ENCODE data around the gene AP4E1.

The AP4E1 gene

GRCh38 chr15:50979041-50979440 lies 70.6 kb downstream of the AP4E1 start:
- peaks cover 21% of the 10 kb centered on the region; the same call in 1 of the 2 replicates for H3K36me3 ChIP-seq (ENCODE audit: insufficient read depth, low read length)
- H2AFZ ChIP-seq (ENCODE audit: low read length): no peak overlapping the region

GRCh38 chr15:50993598-50993997 lies 85.1 kb downstream of the AP4E1 start:
- Histone ChIP-seq H3F3A (ENCODE audit: low read depth) (no peaks in the 10 kb centered on the region), H3K9me2 (replicated peaks; ENCODE audit: low read depth, low read length) (no peaks in the 10 kb centered on the region), H3K4me3 (ENCODE audit: low read length, poor library complexity, severe bottlenecking) (no peak overlapping the region), H3K27me3 (ENCODE audit: insufficient read depth, low read length, poor library complexity, severe bottlenecking) (no peaks in the 10 kb centered on the region), H3K9me3 (ENCODE audit: insufficient read depth, low read depth, low read length) (no peaks in the 10 kb centered on the region), H3K9ac (ENCODE audit: low read depth, low read length, poor library complexity, severe bottlenecking) (no peak overlapping the region), H4K20me1 (ENCODE audit: insufficient read depth, low read length, poor library complexity, severe bottlenecking) (no peaks in the 10 kb centered on the region), H2AFZ (ENCODE audit: low read length) (no peak overlapping the region), H3K4me1 (ENCODE audit: insufficient read depth, low read length, poor library complexity, severe bottlenecking) (no peaks in the 10 kb centered on the region), H3K79me2 (ENCODE audit: insufficient read depth, low read length) (no peaks in the 10 kb centered on the region), H3K36me3 (ENCODE audit: insufficient read depth, low read length) (peaks cover 41% of the 10 kb centered on the region; the same call in 1 of the 2 replicates), H3K4me2 (ENCODE audit: low read depth, low read length, poor library complexity, severe bottlenecking) (no peak overlapping the region)
- TF ChIP-seq, protein P1, sequence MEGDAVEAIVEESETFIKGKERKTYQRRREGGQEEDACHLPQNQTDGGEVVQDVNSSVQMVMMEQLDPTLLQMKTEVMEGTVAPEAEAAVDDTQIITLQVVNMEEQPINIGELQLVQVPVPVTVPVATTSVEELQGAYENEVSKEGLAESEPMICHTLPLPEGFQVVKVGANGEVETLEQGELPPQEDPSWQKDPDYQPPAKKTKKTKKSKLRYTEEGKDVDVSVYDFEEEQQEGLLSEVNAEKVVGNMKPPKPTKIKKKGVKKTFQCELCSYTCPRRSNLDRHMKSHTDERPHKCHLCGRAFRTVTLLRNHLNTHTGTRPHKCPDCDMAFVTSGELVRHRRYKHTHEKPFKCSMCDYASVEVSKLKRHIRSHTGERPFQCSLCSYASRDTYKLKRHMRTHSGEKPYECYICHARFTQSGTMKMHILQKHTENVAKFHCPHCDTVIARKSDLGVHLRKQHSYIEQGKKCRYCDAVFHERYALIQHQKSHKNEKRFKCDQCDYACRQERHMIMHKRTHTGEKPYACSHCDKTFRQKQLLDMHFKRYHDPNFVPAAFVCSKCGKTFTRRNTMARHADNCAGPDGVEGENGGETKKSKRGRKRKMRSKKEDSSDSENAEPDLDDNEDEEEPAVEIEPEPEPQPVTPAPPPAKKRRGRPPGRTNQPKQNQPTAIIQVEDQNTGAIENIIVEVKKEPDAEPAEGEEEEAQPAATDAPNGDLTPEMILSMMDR (conservative IDR thresholded peaks at IDR 0.05; ENCODE audit: low read length): no peak
- no peak for TF ChIP-seq EZH2phosphoT487 (IDR thresholded peaks at IDR 0.05; ENCODE audit: borderline replicate concordance)

More at GRCh38 chr15:50979041-50979440, 70.6 kb downstream of the AP4E1 start:
- no peaks in the 10 kb centered on the region for H3K9me3 ChIP-seq (ENCODE audit: insufficient read depth, low read depth, low read length)
- H3K27me3 ChIP-seq (ENCODE audit: insufficient read depth, low read length, poor library complexity, severe bottlenecking): no peaks in the 10 kb centered on the region
- H4K20me1 ChIP-seq (ENCODE audit: insufficient read depth, low read length, poor library complexity, severe bottlenecking): no peaks in the 10 kb centered on the region
- TF ChIP-seq, protein P1 (conservative IDR thresholded peaks at IDR 0.05; ENCODE audit: low read length): no peak
- TF ChIP-seq EZH2phosphoT487 (IDR thresholded peaks at IDR 0.05; ENCODE audit: borderline replicate concordance): no peak
- H3K4me1 ChIP-seq (ENCODE audit: insufficient read depth, low read length, poor library complexity, severe bottlenecking): no peaks in the 10 kb centered on the region
- no peaks in the 10 kb centered on the region for H3F3A ChIP-seq (ENCODE audit: low read depth)
- H3K9me2 ChIP-seq (replicated peaks; ENCODE audit: low read depth, low read length): no peaks in the 10 kb centered on the region
- H3K4me2 ChIP-seq (ENCODE audit: low read depth, low read length, poor library complexity, severe bottlenecking): no peak overlapping the region
- no peak overlapping the region for H3K9ac ChIP-seq (ENCODE audit: low read depth, low read length, poor library complexity, severe bottlenecking)
- no peaks in the 10 kb centered on the region for H3K79me2 ChIP-seq (ENCODE audit: insufficient read depth, low read length)
- H3K4me3 ChIP-seq (ENCODE audit: low read length, poor library complexity, severe bottlenecking): no peak overlapping the region

DNA sequence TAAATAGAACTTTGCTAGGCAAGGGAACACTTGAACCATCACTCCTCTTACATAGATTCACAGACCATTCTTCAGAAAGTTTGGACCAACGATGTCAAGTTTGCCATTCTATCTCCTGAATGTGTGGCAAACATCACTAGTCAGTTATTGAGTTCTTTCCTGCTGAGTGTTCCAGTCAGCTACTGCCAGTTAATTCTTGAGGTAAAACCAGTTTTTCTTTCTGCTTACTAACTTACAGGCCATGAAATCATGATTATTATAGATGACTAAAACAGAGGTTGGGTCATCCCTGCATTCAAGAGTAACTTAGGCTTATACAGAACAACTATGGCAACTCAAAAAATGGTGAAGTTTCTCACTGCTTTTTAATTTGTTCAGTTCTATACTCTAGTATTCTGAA lies 88.2 kb downstream of the AP4E1 start:
- Histone ChIP-seq H3F3A (ENCODE audit: low read depth) (no peaks in the 10 kb centered on the region), H3K36me3 (ENCODE audit: insufficient read depth, low read length) (peaks cover 50% of the 10 kb centered on the region; the same call in 1 of the 2 replicates), H4K20me1 (ENCODE audit: insufficient read depth, low read length, poor library complexity, severe bottlenecking) (no peaks in the 10 kb centered on the region), H3K27me3 (ENCODE audit: insufficient read depth, low read length, poor library complexity, severe bottlenecking) (no peaks in the 10 kb centered on the region), H3K9me3 (ENCODE audit: insufficient read depth, low read depth, low read length) (no peaks in the 10 kb centered on the region), H3K4me2 (ENCODE audit: low read depth, low read length, poor library complexity, severe bottlenecking) (no peak overlapping the region), H3K9ac (ENCODE audit: low read depth, low read length, poor library complexity, severe bottlenecking) (no peak overlapping the region), H2AFZ (ENCODE audit: low read length) (no peak overlapping the region), H3K4me3 (ENCODE audit: low read length, poor library complexity, severe bottlenecking) (no peak overlapping the region), H3K9me2 (replicated peaks; ENCODE audit: low read depth, low read length) (no peaks in the 10 kb centered on the region), H3K79me2 (ENCODE audit: insufficient read depth, low read length) (no peaks in the 10 kb centered on the region), H3K4me1 (ENCODE audit: insufficient read depth, low read length, poor library complexity, severe bottlenecking) (no peaks in the 10 kb centered on the region)
- no peak for TF ChIP-seq EZH2phosphoT487 (IDR thresholded peaks at IDR 0.05; ENCODE audit: borderline replicate concordance)
- TF ChIP-seq, protein P1 (conservative IDR thresholded peaks at IDR 0.05; ENCODE audit: low read length): no peak
